Body of pancreas (tissue), 4 donors: ENCODE data around the gene GNB1.

Experiments
- CTCF ChIP-seq, 7 experiments: fragments of 450-650 bp in 4 of 7; fragments of 200-600 bp in 3 of 7; sonication (generic) in 3 of 7; IDR thresholded peaks; one replicate each; pipeline ENCODE4 v1.5.1; 2016 to 2019; ENCODE audit warnings: antibody characterized with exemption in 7 of 7
- POLR2A ChIP-seq, 3 donors: fragments of 450-650 bp; IDR thresholded peaks; one replicate each; pipeline ENCODE4 v1.6.1; 2016; ENCODE audit warnings: antibody characterized with exemption in 3 of 3, mild to moderate bottlenecking in 2 of 3

GRCh38 chr1:1938276-1938573, 47.3 kb upstream of the GNB1 start:
- TF ChIP-seq POLR2A (IDR thresholded peaks at IDR 0.05): no peak
- no peak for TF ChIP-seq CTCF (IDR thresholded peaks at IDR 0.05)
